GM10847 (cell line): Measurements from ENCODE around the gene SLC41A2.

Experiments used
- POLR2A ChIP-seq: IDR thresholded peaks from 2 replicates; pipeline ENCODE4 v1.6.1; 2011; ENCODE audit not compliant: insufficient read length; ENCODE audit errors: extremely low read depth

SLC41A2 gene

DNA sequence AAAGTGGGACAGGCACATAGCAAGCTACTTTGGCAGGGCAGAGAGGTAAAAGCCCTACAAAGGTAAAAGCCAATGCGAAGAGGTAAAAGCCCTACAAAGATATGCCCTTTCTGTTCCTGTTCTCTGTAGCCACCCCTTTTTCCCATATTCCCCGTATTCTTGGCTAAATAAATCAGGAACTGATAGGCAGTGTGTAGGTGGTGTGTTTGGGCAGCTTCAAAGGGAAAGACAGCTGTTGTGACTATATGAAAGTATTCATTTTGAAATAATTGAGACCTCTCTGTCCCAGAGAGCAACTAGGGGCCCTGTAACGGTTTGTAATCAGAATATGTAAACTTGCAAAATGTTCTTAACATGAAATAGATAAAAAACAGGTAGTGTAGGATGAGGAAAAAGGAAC is 11.3 kb upstream of the SLC41A2 start:
- no peak for TF ChIP-seq POLR2A

DNA sequence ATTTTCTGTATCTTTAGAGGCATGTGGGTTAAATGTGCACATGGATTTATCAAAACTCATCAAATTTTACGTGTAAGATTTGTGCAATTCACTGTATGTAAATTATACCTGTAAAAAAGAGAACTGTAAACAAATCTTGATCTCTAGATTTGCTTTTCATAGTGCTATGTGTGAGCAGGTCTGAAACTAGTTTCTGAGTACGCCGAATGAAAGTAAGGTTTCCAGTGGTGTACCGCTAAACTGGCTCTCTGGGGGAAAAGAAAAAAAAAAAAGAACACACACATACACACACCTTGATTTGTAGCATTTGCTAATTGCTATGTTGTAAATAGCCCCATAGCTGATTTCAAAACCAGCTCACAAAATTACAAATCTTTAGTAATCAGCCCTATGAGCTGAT is 8.6 kb upstream of the SLC41A2 start:
- no peak for TF ChIP-seq POLR2A

DNA sequence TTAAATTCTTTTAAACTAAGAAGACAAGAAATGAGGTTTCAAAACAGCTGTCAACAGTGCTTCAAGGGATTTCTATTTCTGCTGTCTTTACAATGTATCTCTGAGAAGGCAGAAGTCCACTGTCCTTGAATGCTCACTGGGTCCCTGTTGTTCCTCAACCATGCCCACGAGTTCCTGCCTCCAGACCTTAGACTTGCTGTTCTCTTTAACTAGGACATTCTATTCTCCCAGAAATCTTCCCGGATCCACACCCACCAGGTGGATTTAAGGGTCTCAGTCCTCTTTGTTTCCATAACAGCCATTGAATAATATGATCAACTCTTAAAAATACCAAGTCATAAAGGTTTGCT is 6.7 kb upstream of the SLC41A2 start:
- no peak for TF ChIP-seq POLR2A

DNA sequence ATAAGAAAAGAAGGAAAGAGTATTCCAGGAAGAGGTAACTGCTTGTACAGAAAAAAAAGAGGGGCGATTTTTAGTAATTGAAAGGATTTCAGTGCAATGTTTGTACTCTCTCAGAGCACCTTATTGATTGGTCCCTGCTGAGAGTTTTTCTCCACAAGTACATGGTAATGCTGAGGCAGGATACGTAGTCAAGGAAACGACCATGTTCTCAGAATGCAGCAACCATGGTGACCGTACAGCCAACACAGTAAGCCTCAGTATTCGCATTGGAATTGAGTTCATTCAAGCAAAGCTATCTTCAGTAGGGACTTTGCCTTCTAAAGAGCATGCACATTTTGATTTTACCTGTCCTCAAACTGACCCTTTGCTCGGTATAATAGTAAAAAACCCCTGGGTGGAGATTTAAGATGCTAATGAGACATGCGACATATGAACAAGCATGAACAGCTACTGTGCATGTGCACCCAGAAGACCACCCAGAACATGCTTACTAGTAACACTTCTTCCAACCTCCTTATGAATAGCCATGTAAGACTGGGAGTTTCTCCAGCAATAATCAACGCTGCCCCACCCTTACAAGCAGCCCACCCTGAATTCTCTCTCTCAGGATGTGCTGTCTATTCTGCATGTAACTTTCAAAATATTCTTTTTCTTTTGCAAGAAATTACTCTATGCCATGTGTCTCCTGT is 6.2 kb upstream of the SLC41A2 start:
- no peak for TF ChIP-seq POLR2A

DNA sequence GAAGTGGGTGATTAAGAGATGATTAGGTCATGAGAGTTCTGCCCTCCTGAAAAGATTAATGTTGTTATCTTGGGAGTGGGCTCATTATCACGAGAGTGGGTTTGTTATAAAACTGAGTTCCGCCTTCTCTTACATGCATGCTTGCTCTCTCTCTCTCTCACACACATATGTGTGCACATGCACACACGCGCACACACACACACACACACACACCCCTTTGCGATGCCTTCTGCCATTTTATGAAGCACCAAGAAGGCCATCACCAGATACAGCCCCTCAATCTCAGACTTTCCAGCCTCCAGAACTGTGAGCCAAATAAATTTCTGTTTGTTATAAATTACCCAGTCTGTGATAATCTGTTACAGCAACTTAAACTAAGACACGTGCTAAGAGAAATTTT is 5.7 kb upstream of the SLC41A2 start:
- no peak for TF ChIP-seq POLR2A

DNA sequence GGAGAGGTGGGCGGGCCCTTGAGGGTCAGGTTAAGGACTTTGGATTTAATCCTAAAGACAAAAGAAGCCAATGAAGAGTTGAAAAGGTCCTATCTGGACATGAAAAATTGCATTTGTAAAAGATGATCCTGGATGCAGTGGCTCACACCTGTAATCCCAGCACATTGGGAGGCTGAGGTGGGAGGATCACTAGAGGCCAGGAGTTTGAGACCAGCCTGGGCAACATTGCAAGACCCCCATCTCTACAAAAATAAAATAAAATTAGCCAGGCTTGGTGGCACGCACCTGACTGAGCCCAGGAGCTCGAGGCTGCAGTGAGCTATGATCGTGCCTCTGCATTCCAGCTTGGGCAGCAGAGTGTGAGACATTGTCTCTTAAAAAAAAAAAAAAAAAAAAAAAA is 2.4 kb upstream of the SLC41A2 start:
- TF ChIP-seq POLR2A: no peak

DNA sequence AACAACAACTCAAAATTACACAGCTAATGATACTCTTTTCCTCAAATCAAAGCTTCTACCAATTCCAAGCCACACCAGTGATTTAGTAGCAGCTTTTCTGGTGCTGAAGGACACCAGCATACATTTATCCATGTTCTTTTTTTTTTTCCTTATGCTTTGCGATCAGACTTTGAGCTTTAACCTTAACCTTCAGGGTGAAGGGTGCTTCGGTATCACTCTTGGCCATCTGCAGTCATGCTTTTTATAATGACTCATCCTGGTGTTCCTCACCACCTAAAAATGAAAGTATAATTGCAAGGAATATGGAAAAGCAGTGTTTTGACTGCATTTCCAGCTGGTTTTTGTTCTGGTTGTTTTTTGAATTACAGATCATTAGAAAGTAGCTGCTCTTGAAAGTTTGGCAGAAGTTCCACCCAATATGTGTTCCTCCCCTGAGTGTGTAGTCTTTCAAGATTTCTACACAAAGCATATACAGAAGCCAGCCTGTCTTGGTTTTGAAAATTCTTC is 1.3 kb upstream of the SLC41A2 start:
- TF ChIP-seq POLR2A: no peak

DNA sequence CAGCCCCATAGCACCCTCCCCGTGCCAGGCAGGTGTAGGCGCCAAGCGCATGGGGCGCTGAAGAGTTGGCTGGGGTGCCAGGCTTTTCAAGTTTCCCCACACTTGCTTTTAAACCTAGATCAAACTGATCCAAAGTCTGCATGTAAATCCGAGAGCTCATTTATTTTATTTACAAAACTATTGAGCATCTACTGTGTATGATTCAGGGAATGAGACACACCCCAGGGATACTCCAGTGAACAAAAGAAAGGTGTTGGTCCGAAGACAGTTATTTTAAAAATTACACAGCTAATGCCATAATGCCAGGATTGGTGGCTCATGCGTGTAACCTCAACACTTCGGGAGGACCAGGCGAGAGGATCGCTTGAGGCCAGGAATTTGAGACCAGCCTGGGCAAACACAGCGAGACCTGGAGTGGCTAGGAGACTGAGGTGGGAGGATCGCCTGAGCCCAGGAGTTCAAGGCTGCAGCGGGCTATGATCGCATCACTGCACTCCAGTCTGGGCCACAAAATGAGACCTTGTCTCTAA is 780 bp upstream of the SLC41A2 start:
- TF ChIP-seq POLR2A: no peak

DNA sequence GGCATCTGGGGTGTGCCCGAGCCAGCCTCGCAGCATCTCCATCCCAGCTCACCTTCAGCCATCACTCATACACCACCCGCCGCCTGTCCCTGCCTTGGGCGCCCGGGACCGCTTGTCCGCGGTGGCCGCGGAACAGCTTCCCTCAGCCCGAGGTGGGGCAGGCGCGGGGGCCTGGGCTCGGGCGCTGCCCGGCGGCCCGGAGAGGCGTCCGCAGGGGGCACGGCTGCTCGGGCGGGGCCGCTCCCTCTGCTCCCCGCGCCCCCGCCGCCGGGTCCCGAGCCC is 430 bp downstream of the SLC41A2 start:
- no peak for TF ChIP-seq POLR2A

DNA sequence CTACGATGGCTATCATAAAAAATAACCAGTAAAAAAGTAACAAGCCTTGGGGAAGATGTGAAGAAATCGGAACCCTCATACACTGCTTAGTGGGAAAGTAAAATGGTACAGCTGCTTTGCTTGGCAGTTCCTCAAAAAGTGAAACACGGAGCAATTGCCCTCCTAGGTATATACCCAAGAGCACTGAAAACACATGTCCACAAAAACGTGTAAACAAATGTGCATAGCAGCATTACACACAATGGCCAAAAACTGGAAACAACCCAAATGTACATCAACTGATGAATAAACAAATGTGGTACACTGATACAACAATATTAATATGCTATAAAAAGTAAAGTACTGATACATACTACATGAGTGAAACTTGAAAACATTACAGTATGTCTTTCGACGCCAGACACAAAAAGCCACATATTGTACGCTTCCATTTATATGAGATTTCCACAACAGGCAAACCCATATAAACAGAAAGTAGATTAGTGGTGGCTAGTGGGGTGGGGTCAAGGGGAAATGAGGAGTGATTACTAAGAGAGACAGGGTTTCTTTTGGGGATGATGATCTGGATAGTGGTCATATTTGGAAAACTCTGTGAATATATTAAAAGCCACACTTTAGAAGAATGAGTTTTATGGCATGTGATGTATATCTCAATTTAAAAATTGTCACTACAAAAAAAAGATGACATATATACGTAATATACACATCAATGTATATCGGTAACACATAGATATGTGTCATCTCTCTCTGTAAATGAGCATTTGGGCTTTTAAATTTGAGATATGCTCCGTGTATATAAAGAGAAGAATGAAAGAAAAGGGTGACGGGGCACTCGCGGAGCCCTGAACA is 996 bp downstream of the SLC41A2 start:
- TF ChIP-seq POLR2A: no peak

DNA sequence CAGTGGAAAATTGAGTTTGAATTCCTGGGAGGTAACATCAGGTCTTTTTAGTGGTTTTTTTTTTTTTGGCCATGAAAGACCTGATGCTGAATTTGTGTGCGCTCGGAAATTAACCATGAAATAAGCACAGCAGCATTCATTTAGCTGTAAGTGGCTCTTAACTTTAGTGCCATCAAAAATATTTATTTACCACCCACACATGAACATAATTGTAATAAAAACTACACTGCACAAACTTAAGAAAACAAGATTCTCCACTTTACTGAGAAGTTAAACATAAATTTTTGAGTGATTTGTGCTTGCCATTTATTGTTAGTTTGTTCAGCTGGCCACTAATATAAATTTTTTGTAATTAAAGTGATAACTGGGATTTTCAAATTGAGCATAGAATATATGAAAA is 2.4 kb downstream of the SLC41A2 start:
- no peak for TF ChIP-seq POLR2A

DNA sequence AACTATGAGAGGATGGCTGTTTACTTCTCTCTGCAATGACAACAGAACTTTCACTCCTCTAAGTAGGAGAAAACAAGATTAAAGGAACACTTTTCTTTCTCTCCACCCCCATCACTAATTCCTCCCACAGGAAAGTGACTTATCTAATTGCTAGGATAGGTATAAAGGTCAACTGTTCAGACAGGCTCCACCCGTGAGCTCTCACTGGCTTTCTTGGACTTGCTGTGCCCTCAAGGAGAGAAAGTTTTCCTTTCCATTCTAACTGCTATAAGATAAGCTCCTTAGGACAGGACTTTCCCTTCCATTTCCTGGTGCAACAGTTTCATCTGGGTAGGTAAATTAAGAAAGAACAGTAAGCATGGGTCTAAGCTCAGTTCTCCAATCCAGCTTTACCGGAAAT is 4.8 kb downstream of the SLC41A2 start:
- no peak for TF ChIP-seq POLR2A

DNA sequence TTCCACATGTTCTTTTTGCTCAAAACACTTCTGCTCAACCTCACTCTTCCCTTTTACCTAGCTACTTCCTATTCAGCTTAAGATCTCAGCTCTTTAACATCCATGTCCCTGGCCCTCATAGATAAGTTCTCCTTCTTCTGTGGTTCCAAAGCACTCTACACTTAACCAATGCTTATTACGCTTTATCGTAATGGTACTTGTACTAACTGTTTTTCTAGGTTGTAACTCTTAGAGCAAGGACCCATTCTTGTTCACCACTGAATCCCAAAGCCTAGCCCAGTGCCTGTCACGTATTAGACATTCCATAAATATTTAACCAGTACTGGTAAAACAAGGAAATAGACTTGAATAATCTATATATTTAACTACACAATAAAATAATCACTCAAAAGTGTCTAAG is 5.3 kb downstream of the SLC41A2 start:
- TF ChIP-seq POLR2A: no peak

DNA sequence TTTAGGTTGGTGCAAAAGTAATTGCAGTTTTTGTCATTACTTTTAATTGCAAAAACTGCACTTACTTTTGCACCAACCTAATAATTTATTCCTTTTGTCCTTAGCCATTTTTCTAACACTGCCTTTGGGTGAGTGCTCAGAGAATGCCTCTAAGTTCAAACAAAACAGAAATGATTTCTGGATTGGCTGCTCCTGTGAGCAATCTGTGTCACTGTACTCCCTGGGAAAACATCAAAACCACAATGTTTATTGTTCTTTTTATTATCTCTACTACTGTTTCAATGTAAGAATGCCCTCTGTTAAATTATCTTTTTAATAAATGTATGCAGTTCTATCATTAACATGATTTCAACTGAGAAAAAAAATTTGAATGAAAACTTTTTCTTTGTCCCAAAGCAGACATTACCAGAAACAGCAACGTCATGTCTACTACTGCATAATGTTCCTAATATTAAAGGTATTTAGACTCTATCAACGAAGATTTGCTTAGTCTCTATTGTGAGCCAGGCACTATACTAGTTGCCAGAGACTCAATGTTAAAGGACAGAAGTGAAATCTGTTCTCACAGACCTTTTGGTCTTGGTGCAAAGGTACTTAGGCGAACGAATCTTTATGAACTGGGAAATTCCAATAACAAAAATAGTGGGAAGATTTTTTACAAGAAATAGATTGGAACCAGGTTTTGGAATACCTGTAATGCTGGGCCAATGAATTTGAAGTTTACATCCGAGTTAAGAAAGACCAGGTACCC is 6.2 kb downstream of the SLC41A2 start:
- TF ChIP-seq POLR2A: no peak

DNA sequence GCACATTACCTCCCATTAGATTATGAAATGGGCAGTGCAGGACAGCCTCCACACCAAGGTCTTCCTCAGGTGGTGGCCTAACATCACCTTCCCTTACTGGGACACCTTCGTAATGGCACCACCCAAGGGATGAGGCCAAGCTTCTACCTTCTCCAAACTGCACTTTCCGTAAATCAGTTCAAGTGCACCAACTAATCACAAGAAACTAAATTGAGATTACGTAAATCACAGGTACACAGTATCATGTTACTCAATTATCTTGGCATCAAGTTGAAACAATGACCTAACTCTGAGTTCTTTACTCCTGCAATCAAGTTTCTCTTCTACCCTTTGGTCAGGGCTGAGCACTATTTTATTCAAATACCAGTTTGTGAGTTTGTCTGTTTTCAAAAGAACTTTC is 13.8 kb downstream of the SLC41A2 start:
- TF ChIP-seq POLR2A: no peak

DNA sequence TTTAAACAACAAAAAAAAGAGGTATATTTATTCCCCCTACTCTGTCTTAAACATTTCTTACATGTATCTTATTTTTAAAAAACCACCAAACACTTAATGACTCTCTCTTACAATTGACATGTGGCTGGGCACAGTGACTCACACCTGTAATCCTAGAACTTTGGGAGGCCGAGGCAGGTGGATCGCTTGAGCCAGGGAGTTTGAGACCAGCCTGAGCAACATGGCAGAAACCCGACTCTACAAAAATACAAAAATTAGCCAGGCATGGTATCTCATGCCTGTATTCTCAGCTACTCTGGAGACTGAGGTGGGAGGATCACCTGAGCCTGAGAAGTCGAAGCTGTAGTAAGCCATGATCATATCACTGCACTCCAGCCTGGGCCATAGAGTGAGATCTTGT is 16.0 kb downstream of the SLC41A2 start:
- no peak for TF ChIP-seq POLR2A
